Central memory CD8-positive, alpha-beta T cell (primary cell): ENCODE data around the gene BZW2.

Experiments used
- ATAC-seq: fragments of 150-1000 bp; cut with Tn5 transposase; replicated peaks from 2 replicates; pipeline ENCODE4 v1.10.0; 2022; ENCODE audit warnings: mild to moderate bottlenecking, moderate FRiP score, moderate number of reproducible peaks; ENCODE audit not compliant: poor library complexity, severe bottlenecking; ENCODE audit errors: extremely low read depth
- DNase-seq, 2 donors: peaks; one replicate each; pipeline ENCODE4 v3.0.0; 2021; ENCODE audit warnings: low spot score in 2 of 2
- H3K27ac Mint-ChIP-seq: one replicate; pipeline ENCODE4 v1.8.0; 2022; ENCODE audit warnings: low read depth, mild to moderate bottlenecking, moderate library complexity, mixed read lengths
- H3K27me3 Mint-ChIP-seq: one replicate; pipeline ENCODE4 v1.8.0; 2022; ENCODE audit warnings: mixed read lengths
- H3K36me3 Mint-ChIP-seq: one replicate; pipeline ENCODE4 v1.8.0; 2022; ENCODE audit warnings: mild to moderate bottlenecking, moderate library complexity, mixed read lengths; ENCODE audit not compliant: insufficient read depth
- H3K4me1 Mint-ChIP-seq: one replicate; pipeline ENCODE4 v1.8.0; 2022; ENCODE audit warnings: mixed read lengths
- H3K4me3 Mint-ChIP-seq: one replicate; pipeline ENCODE4 v1.8.0; 2022; ENCODE audit warnings: mild to moderate bottlenecking, moderate library complexity, mixed read lengths
- H3K9me3 Mint-ChIP-seq: one replicate; pipeline ENCODE4 v1.8.0; 2022; ENCODE audit warnings: mixed read lengths

Gene BZW2

DNA sequence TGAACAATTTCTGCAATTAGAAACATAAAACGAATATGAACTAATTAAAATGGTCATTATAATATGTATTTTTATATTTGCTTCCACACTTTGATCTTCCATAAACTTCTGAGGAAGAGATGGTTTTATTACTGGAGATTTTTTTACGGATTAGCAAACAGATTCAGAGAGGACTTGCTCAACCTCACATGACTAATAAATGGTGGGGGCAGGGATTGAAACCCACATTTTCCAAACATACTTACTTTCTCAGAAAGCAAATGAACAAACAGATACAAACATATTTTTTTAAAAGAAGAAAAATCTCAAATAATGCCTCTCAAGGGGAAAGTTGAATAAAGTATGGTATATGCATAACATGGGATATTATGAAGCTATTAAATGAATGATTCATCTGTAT is 18.7 kb upstream of the BZW2 start:
- no peaks in the 10 kb centered on the region for H3K9me3 Mint-ChIP-seq
- no peak overlapping the region for H3K4me3 Mint-ChIP-seq
- ATAC-seq (no peak), DNase-seq (no peak)
- H3K27me3 Mint-ChIP-seq: no peaks in the 10 kb centered on the region
- H3K4me1 Mint-ChIP-seq: peaks cover 5% of the 10 kb centered on the region
- H3K36me3 Mint-ChIP-seq: peaks cover 15% of the 10 kb centered on the region
- no peak overlapping the region for H3K27ac Mint-ChIP-seq

DNA sequence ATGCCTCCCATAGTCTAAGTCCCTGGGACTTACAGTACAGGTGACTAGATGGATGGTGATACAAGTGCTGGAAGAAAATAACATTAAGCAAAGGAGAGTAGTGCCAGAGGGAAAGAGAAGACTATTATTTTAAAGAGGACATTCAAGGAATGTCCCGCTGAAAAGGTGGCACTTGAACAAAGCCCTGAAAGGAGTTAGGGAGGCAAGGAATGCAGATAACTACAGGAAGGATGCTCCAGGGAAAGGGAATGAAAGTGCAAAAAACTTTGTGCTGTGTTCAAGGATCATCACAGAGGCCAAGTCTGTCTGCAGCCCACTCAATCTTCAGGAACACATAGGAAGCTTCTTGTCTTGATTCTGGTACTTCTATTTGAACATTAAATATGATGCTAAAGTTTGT is 15.3 kb upstream of the BZW2 start:
- no peaks in the 10 kb centered on the region for H3K9me3 Mint-ChIP-seq
- no peaks in the 10 kb centered on the region for H3K27me3 Mint-ChIP-seq
- no peak for ATAC-seq
- DNase-seq: no peak
- peaks cover 14% of the 10 kb centered on the region for H3K36me3 Mint-ChIP-seq
- H3K27ac Mint-ChIP-seq: no peak overlapping the region
- no peak overlapping the region for H3K4me3 Mint-ChIP-seq
- peaks cover 11% of the 10 kb centered on the region for H3K4me1 Mint-ChIP-seq

DNA sequence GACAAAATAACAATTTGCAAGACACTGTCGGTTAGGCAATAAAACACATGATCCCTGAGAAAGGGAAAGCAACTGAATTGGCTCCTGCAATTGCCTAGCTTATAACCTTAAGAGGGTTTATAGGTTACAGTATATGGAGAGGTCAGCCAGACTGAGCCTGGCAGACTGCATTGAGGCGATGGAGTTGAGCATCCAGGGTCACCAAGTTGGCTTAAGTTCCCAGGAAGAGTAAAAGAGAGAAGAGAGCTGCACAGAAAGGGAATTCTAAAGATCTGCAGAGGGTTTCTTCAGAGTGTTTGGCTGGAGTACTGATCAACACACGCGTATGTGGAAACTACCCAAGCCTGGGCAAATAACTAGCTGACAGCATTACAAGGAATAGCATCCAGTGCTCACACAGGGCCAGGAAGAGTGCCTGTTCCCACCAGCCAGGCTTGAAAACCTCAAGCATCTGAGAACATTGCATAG is 11.7 kb upstream of the BZW2 start:
- Mint-ChIP-seq H3K27ac (no peak overlapping the region), H3K9me3 (no peaks in the 10 kb centered on the region), H3K4me3 (no peak overlapping the region), H3K4me1 (peaks cover 19% of the 10 kb centered on the region), H3K36me3 (peaks cover 20% of the 10 kb centered on the region), H3K27me3 (no peaks in the 10 kb centered on the region)
- ATAC-seq (no peak), DNase-seq (no peak)

DNA sequence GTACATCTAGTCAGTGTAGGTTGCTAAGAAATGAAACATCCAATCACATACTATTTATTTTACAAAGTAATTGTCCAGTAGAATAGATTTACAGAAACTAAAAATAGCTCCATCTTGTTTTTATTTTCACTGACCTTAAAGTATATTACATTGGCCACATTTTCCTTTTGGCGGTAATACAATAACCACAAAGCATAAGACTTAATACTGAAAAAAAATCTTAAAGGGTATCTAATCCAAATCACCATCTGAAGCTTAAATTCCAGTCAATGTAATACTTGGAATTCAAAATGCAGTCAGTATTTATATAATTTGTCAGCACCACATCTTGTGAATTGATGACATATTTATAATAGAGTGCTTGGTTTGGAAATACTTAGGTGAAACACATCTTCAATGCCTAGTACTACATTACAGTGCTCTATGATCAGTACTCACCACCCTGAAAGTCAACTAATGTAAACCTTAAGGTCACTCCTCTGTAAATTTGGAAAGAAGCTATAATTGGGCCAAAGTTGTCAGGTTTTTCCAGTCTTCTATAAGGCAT is 9.4 kb upstream of the BZW2 start:
- Mint-ChIP-seq H3K9me3 (no peaks in the 10 kb centered on the region), H3K27ac (no peak overlapping the region), H3K4me1 (peaks cover 19% of the 10 kb centered on the region), H3K4me3 (no peak overlapping the region), H3K36me3 (peaks cover 17% of the 10 kb centered on the region), H3K27me3 (no peaks in the 10 kb centered on the region)
- DNase-seq (no peak), ATAC-seq (no peak)

DNA sequence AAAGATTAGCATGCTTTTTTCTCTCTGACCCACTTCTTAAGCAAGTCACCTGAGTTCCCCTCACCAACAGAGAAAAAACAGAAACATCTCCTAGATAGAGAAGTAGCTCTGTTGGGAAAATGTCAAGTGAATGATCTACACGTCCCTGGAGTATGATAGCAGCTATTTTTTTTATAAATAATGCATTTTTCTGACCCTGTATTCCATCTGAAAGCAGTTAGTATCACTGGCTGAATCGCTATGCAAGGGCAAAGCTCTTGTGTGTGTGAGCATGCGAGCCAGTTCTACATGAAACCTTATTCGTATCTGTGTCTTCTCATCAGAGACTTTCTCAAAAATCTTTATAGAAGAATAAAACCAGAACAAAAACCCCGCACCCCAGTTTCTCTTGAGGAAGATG is 8.6 kb upstream of the BZW2 start:
- DNase-seq (no peak), ATAC-seq (no peak)
- H3K4me3 Mint-ChIP-seq: no peak overlapping the region
- no peaks in the 10 kb centered on the region for H3K27me3 Mint-ChIP-seq
- H3K36me3 Mint-ChIP-seq: peaks cover 13% of the 10 kb centered on the region
- no peaks in the 10 kb centered on the region for H3K9me3 Mint-ChIP-seq
- peaks cover 13% of the 10 kb centered on the region for H3K4me1 Mint-ChIP-seq
- H3K27ac Mint-ChIP-seq: no peak overlapping the region

DNA sequence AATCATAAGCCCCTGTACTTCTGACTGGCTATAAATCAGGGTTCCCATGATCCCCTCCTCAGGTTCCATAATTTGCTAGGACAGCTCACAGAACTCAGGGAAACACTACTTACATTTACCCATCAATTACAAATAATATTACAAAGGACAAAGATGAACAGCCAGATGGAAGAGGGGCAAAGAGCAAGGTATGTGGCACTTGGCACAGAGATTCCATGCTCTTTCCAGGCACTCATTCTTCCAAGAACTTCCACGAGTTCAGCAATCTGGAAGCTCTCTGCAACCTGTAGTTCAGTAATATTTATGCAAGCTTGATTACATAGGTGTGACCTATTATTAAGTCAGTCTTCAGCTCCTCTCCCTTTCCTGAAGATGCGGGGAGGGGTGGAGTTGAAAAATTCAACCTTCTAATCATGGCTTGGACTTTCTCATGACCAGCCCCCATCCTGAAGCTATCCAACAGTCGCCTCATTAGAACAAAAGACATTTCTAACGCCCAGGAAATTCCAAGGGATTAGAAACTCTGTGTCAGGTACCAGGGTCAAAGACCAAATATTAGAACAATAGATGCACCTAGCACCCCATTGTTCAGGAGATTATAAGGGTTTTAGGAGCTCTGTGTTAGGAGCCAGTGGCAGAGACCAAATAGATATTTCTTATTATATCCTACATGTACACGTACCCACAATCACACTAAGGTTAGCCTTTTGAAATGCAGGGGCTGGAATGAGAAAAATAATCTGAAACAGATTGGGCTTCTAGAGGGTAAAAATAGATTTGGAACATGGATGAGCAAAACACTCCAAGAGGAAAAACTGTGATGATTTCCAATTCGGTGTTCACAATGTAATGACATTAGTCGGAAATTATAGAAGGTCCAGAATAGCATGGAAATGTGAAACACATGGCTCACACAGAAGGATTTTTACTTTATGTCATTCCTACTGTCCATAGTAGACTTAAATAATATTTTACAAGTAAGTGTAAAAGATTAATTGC is 7.4 kb upstream of the BZW2 start:
- peaks cover 12% of the 10 kb centered on the region for H3K36me3 Mint-ChIP-seq
- ATAC-seq (no peak), DNase-seq (no peak)
- no peaks in the 10 kb centered on the region for H3K27me3 Mint-ChIP-seq
- H3K4me3 Mint-ChIP-seq: no peak overlapping the region
- H3K9me3 Mint-ChIP-seq: no peaks in the 10 kb centered on the region
- peaks cover 22% of the 10 kb centered on the region for H3K4me1 Mint-ChIP-seq
- H3K27ac Mint-ChIP-seq: no peak overlapping the region

DNA sequence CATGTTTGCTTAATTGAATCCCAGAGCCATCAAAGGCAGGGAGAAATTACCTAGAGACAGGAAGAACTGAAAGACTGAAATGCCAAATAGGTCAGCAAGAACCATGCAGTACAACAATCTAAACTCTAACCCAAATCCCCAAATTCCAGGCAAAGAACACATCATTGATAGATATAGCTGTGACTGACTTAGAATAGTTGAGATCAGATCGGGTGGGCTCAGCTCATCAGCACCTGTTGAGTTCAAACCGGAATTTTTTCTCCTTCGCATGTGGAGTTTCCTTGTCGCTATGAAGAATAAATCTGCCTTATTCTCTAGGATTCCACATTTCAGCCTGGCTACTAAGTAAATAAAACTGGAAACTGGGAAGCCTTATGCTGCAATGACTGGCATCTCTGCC is 1.8 kb upstream of the BZW2 start:
- H3K4me1 Mint-ChIP-seq: peaks cover 62% of the 10 kb centered on the region
- H3K36me3 Mint-ChIP-seq: peaks cover 17% of the 10 kb centered on the region
- peak overlapping the region; percentile 98 for H3K4me3 Mint-ChIP-seq
- ATAC-seq (no peak), DNase-seq (no peak)
- H3K27me3 Mint-ChIP-seq: no peaks in the 10 kb centered on the region
- H3K9me3 Mint-ChIP-seq: no peaks in the 10 kb centered on the region
- peak overlapping the region; percentile 94 for H3K27ac Mint-ChIP-seq

DNA sequence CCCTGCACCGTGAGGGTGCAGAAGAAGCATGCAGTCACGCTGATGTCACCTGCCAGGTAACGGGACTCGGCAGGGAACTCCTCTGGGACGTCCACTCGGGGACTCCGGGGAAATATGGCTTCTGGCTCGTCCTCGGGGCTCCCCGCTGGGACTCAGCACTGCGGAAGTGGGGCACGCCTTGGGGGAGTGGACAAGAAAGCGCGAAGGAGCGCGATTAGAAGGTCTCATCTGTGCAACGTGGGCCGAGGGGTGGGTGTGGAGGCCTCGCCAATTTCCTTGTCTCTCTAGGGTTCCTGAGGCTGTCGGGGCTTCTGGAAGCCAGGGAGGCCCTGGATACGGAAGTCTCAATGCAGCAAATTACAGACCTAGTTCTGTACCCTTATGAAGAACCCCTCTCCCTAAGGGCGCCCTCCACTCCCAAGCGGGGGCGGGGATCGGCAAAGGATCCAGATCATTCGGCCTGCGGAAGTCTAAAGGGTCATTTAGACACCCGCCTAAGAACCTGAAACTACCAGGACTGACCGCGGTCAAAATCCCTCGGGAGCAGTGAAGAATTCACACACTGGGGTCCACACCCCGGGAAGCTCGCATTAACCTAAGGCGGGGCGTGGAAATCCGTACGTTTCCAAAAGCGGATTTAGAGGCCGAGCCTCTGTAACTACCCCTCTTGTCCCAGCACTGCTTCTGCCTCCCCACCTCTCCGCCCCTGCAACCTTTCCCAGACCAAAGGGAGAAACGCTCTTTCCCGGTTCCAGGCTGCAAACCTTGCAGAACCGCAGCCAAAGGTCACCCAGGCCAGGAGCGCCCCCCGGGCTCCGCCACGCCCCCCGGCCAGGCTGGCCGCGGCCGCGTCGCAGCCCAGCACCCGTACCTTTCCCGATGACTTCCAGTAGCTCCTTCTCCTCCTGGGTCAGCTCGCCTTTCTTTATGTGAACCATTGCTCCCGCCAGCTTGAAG is 1.1 kb upstream of the BZW2 start:
- H3K27me3 Mint-ChIP-seq: no peaks in the 10 kb centered on the region
- peaks cover 64% of the 10 kb centered on the region for H3K4me1 Mint-ChIP-seq
- H3K4me3 Mint-ChIP-seq: peak overlapping the region; percentile 98
- ATAC-seq (peak; percentile 11), DNase-seq (peak; percentile 26 to 30)
- H3K27ac Mint-ChIP-seq: peak overlapping the region; percentile 94
- H3K36me3 Mint-ChIP-seq: peaks cover 17% of the 10 kb centered on the region
- H3K9me3 Mint-ChIP-seq: no peaks in the 10 kb centered on the region

DNA sequence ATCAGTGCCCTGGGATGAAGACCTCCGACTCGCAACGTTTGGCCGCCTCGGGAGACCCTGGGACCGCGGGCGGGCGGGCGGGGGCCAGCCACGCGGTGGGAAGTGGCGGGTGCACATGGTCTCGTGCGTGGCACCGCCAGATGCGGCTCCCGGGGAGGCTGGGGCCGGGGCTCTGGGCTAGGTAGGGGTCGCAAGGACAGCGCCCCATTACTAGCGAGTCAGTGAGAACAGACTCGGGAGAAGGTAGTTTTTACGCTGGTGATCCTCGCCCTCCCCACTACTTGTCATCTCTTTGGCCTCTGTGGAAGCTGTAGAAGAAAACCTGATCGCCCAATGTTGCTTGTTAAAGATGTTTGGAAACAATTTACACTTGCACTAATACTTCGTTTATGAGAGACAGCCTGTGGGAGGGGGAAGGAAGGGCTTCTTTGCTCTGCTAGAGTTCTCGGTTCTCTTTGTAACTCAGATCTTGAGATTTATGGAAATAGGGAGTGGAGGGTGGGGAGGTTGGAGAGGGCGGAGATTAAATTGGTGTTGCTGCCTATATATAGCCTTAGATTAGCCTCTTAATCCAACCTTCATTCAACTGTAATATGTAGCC is 591 bp downstream of the BZW2 start:
- Mint-ChIP-seq H3K36me3 (peaks cover 17% of the 10 kb centered on the region), H3K27ac (peak overlapping the region; percentile 94), H3K4me3 (peak overlapping the region; percentile 98), H3K4me1 (peaks cover 69% of the 10 kb centered on the region), H3K9me3 (no peaks in the 10 kb centered on the region), H3K27me3 (no peaks in the 10 kb centered on the region)
- ATAC-seq (no peak), DNase-seq (no peak)

DNA sequence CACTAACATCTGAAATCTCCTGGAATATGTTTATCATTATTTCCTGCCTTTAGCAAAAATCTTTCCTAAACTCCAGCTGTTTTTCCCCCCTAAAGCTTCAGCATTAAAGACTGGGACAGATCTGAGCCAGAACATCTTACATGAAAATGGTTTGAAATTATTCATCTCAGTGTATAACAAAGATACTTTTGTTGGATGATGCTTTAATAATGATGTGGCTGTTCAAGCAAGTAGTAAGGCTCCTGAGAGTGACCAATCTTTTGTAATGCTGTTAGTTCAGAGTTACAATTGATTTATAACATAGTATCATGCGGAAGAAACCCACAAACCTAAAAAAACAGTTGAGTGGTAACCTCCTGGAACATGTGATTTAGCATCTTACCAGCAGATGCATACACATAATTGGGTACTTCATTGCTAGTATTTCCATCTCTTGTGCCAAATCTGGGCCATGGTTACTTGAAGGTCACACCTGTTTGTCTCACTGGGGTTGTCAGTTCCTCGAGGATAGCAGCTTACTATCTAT is 1.5 kb downstream of the BZW2 start:
- H3K36me3 Mint-ChIP-seq: peaks cover 17% of the 10 kb centered on the region
- no peaks in the 10 kb centered on the region for H3K9me3 Mint-ChIP-seq
- H3K4me1 Mint-ChIP-seq: peaks cover 73% of the 10 kb centered on the region
- DNase-seq: no peak
- no peak for ATAC-seq
- H3K27ac Mint-ChIP-seq: peak overlapping the region; percentile 94
- H3K27me3 Mint-ChIP-seq: no peaks in the 10 kb centered on the region
- peak overlapping the region; percentile 98 for H3K4me3 Mint-ChIP-seq

DNA sequence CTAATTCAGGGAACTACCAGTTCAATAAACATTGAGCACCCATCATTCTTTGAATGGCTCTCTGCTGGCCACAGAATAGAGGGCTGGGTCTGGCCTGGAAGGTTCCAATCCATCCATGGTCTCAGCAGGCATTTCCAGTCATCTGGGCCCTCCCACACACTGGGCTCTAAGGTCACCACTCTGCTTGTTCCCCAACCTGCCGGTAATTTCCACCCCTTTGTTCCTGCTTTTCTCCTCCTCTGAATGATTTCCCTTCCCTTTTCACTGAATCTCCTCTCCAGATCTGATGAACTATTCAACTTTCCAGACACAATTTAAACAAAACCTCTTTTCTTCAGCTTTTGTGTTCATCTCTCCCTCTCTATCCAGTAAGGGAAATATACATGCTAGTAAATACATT is 2.6 kb downstream of the BZW2 start:
- Mint-ChIP-seq H3K27ac (no peak overlapping the region), H3K27me3 (no peaks in the 10 kb centered on the region), H3K36me3 (peaks cover 18% of the 10 kb centered on the region)

DNA sequence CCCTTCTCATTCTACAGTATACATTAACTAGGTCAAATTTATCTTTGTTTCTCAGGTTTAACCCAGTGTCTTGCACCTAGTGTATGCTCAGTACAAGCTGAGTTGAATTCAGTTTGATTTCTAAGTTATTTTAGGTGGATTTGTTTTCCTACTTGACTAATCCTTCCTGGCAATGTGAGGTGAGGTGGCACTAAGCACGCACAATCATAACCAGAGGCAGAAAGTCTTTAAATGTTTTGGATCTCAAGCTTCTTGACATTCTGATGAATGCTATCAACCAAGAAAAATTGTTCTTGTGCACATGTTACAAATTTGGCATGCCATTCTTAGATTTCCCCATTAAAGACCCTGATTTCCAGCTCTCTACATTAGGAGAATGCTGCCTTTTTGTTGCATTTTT is 3.2 kb downstream of the BZW2 start:
- DNase-seq (no peak), ATAC-seq (no peak)
- Mint-ChIP-seq H3K27me3 (no peaks in the 10 kb centered on the region), H3K27ac (no peak overlapping the region), H3K9me3 (no peaks in the 10 kb centered on the region), H3K4me3 (no peak overlapping the region), H3K4me1 (peaks cover 65% of the 10 kb centered on the region), H3K36me3 (peaks cover 18% of the 10 kb centered on the region)

More for the DNA sequence above, 2.6 kb downstream of the BZW2 start:
- no peak overlapping the region for H3K4me3 Mint-ChIP-seq
- ATAC-seq (no peak), DNase-seq (no peak)
- H3K9me3 Mint-ChIP-seq: no peaks in the 10 kb centered on the region
- H3K4me1 Mint-ChIP-seq: peaks cover 70% of the 10 kb centered on the region
